Fibroblast of lung (primary cell): Measurements from ENCODE around the gene PRKCH.

ENCODE experiments used
- EZH2 ChIP-seq: IDR thresholded peaks from 2 replicates; pipeline ENCODE4 v1.5.1; 2012; ENCODE audit warnings: low read length, control low read depth, mild to moderate bottlenecking; ENCODE audit errors: missing control alignments
- TF ChIP-seq, protein P1 (sequence below), 2 donors: IDR thresholded peaks in 1 of 2; conservative IDR thresholded peaks in 1 of 2; 1 replicate in 1 of 2; 2 replicates in 1 of 2; pipeline ENCODE4 v1.5.1; 2011 to 2012; ENCODE audit warnings: low read length in 2 of 2, control low read depth in 1 of 2, inconsistent platforms in 1 of 2, low read depth in 1 of 2, mild to moderate bottlenecking in 1 of 2

DNA sequence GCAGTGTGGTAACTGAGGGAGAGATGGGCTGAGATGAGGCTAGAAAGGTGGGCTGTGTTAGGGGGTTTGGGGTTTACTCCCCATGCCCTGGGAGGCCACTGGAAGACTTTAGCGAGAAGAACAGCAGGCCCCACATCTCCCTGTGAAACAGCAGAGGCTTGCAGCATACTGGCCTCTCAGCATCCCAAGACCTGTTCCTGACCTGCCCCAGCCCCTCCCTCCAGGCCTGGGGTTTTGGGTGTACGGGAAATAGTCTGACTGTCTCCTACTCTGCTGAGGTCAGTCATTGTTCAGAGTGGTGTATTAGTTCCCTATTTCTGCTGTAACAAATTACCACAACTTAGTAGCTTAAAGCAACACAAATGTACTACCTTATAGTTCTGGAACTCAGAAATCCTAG is 270.5 kb downstream of the PRKCH start:
- TF ChIP-seq, protein P1, sequence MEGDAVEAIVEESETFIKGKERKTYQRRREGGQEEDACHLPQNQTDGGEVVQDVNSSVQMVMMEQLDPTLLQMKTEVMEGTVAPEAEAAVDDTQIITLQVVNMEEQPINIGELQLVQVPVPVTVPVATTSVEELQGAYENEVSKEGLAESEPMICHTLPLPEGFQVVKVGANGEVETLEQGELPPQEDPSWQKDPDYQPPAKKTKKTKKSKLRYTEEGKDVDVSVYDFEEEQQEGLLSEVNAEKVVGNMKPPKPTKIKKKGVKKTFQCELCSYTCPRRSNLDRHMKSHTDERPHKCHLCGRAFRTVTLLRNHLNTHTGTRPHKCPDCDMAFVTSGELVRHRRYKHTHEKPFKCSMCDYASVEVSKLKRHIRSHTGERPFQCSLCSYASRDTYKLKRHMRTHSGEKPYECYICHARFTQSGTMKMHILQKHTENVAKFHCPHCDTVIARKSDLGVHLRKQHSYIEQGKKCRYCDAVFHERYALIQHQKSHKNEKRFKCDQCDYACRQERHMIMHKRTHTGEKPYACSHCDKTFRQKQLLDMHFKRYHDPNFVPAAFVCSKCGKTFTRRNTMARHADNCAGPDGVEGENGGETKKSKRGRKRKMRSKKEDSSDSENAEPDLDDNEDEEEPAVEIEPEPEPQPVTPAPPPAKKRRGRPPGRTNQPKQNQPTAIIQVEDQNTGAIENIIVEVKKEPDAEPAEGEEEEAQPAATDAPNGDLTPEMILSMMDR (conservative IDR thresholded peaks at IDR 0.05 in 1 of 2, IDR thresholded peaks at IDR 0.05 in 1 of 2; ENCODE audit: low read depth in 1 of 2, low read length in 2 of 2) = no peak
- TF ChIP-seq EZH2 = no peak
